ENCODE data around the gene CACNB1.
A peak's percentile ranks its signal among the peaks of the same experiment; 100 is the strongest.

CACNB1 gene

GRCh38 chr17:39231591-39232551, 34.4 kb upstream of the CACNB1 start:
- H3K4me1 Mint-ChIP-seq = peaks cover 16% of the 10 kb centered on the region
- no peak overlapping the region for H3K4me3 Mint-ChIP-seq
- H3K9me3 Mint-ChIP-seq = no peaks in the 10 kb centered on the region
- no peaks in the 10 kb centered on the region for H3K36me3 Mint-ChIP-seq
- no peak overlapping the region for H3K27ac Mint-ChIP-seq
- peaks cover 59% of the 10 kb centered on the region for H3K27me3 Mint-ChIP-seq
- ATAC-seq = peak; percentile 78

- no peak for ATAC-seq
- no peaks in the 10 kb centered on the region for H3K36me3 Mint-ChIP-seq
- no peaks in the 10 kb centered on the region for H3K9me3 Mint-ChIP-seq
- H3K27ac Mint-ChIP-seq = no peak overlapping the region
- H3K4me1 Mint-ChIP-seq = peaks cover 19% of the 10 kb centered on the region
- H3K4me3 Mint-ChIP-seq = no peak overlapping the region
- H3K27me3 Mint-ChIP-seq = peaks cover 64% of the 10 kb centered on the region
Observed at GRCh38 chr17:39231091-39231561, 33.7 kb upstream of the CACNB1 start.

GRCh38 chr17:39230361-39230760, 32.9 kb upstream of the CACNB1 start:
- no peak overlapping the region for H3K4me3 Mint-ChIP-seq
- ATAC-seq = no peak
- H3K27me3 Mint-ChIP-seq = peaks cover 71% of the 10 kb centered on the region
- peaks cover 24% of the 10 kb centered on the region for H3K4me1 Mint-ChIP-seq
- no peaks in the 10 kb centered on the region for H3K36me3 Mint-ChIP-seq
- no peak overlapping the region for H3K27ac Mint-ChIP-seq
- no peaks in the 10 kb centered on the region for H3K9me3 Mint-ChIP-seq

- no peaks in the 10 kb centered on the region for H3K9me3 Mint-ChIP-seq
- H3K4me3 Mint-ChIP-seq = no peak overlapping the region
- no peak overlapping the region for H3K27ac Mint-ChIP-seq
- H3K27me3 Mint-ChIP-seq = peaks cover 79% of the 10 kb centered on the region
- peaks cover 31% of the 10 kb centered on the region for H3K4me1 Mint-ChIP-seq
- no peaks in the 10 kb centered on the region for H3K36me3 Mint-ChIP-seq
- ATAC-seq = no peak
Observed at GRCh38 chr17:39229274-39229913, 31.9 kb upstream of the CACNB1 start.

- peaks cover 91% of the 10 kb centered on the region for H3K27me3 Mint-ChIP-seq
- H3K36me3 Mint-ChIP-seq = no peaks in the 10 kb centered on the region
- ATAC-seq = no peak
- H3K4me3 Mint-ChIP-seq = no peak overlapping the region
- H3K9me3 Mint-ChIP-seq = no peaks in the 10 kb centered on the region
- H3K27ac Mint-ChIP-seq = no peak overlapping the region
- peaks cover 29% of the 10 kb centered on the region for H3K4me1 Mint-ChIP-seq
Observed at GRCh38 chr17:39227364-39227919, 30.0 kb upstream of the CACNB1 start.

- ATAC-seq = no peak
- Mint-ChIP-seq H3K27me3 (peaks cover 88% of the 10 kb centered on the region), H3K4me3 (peak overlapping the region; percentile 68), H3K27ac (no peak overlapping the region), H3K4me1 (peaks cover 19% of the 10 kb centered on the region), H3K9me3 (no peaks in the 10 kb centered on the region), H3K36me3 (no peaks in the 10 kb centered on the region)
Observed at GRCh38 chr17:39225959-39226683, 28.7 kb upstream of the CACNB1 start.

- Mint-ChIP-seq H3K27ac (no peak within 1 kb of the TSS), H3K27me3 (peaks cover 81% of the 10 kb centered on the region), H3K9me3 (no peaks in the 10 kb centered on the region), H3K4me1 (peaks cover 19% of the 10 kb centered on the region), H3K36me3 (no peaks in the 10 kb centered on the region), H3K4me3 (peak within 1 kb of the TSS; percentile 78)
- peak; percentile 66 for ATAC-seq
Observed at GRCh38 chr17:39225308-39225958, 28.0 kb upstream of the CACNB1 start, which contains the start of gene STAC2. Gene STAC2 (minus strand): TSS chr17:39225945. CDS start chr17:39225502, 443 bp downstream.

GRCh38 chr17:39224778-39225307, 27.4 kb upstream of the CACNB1 start:
- Mint-ChIP-seq H3K4me3 (peak overlapping the region; percentile 78), H3K27ac (no peak overlapping the region), H3K36me3 (no peaks in the 10 kb centered on the region), H3K4me1 (peaks cover 19% of the 10 kb centered on the region), H3K9me3 (no peaks in the 10 kb centered on the region), H3K27me3 (peaks cover 82% of the 10 kb centered on the region)
- ATAC-seq = peak; percentile 44

GRCh38 chr17:39223907-39224777, 26.7 kb upstream of the CACNB1 start:
- no peak overlapping the region for H3K27ac Mint-ChIP-seq
- peak overlapping the region; percentile 78 for H3K4me3 Mint-ChIP-seq
- H3K4me1 Mint-ChIP-seq = peaks cover 19% of the 10 kb centered on the region
- H3K36me3 Mint-ChIP-seq = no peaks in the 10 kb centered on the region
- H3K9me3 Mint-ChIP-seq = no peaks in the 10 kb centered on the region
- H3K27me3 Mint-ChIP-seq = peaks cover 82% of the 10 kb centered on the region
- no peak for ATAC-seq

- H3K36me3 Mint-ChIP-seq = no peaks in the 10 kb centered on the region
- H3K4me1 Mint-ChIP-seq = peaks cover 21% of the 10 kb centered on the region
- peaks cover 77% of the 10 kb centered on the region for H3K27me3 Mint-ChIP-seq
- peak; percentile 32 for ATAC-seq
- H3K27ac Mint-ChIP-seq = no peak overlapping the region
- H3K4me3 Mint-ChIP-seq = no peak overlapping the region
- H3K9me3 Mint-ChIP-seq = no peaks in the 10 kb centered on the region
Observed at GRCh38 chr17:39222866-39223834, 25.7 kb upstream of the CACNB1 start.

GRCh38 chr17:39222151-39222550, 24.7 kb upstream of the CACNB1 start:
- Mint-ChIP-seq H3K4me3 (no peak overlapping the region), H3K9me3 (no peaks in the 10 kb centered on the region), H3K36me3 (no peaks in the 10 kb centered on the region), H3K27me3 (peaks cover 71% of the 10 kb centered on the region), H3K27ac (no peak overlapping the region), H3K4me1 (peaks cover 20% of the 10 kb centered on the region)
- no peak for ATAC-seq

- ATAC-seq = no peak
- Mint-ChIP-seq H3K36me3 (no peaks in the 10 kb centered on the region), H3K27ac (no peak overlapping the region), H3K9me3 (no peaks in the 10 kb centered on the region), H3K4me3 (no peak overlapping the region), H3K4me1 (peaks cover 20% of the 10 kb centered on the region), H3K27me3 (peaks cover 72% of the 10 kb centered on the region)
Observed at GRCh38 chr17:39221572-39221971, 24.1 kb upstream of the CACNB1 start.
